ENCODE results near the gene MINDY4. TPM values are rescaled to one million over a fixed set of nuclear protein-coding genes. Genes with fewer than 3 reads are reported as not detected.

The MINDY4 gene
- total RNA-seq, 1 experiment from 2014 or later: 3.0 TPM

DNA sequence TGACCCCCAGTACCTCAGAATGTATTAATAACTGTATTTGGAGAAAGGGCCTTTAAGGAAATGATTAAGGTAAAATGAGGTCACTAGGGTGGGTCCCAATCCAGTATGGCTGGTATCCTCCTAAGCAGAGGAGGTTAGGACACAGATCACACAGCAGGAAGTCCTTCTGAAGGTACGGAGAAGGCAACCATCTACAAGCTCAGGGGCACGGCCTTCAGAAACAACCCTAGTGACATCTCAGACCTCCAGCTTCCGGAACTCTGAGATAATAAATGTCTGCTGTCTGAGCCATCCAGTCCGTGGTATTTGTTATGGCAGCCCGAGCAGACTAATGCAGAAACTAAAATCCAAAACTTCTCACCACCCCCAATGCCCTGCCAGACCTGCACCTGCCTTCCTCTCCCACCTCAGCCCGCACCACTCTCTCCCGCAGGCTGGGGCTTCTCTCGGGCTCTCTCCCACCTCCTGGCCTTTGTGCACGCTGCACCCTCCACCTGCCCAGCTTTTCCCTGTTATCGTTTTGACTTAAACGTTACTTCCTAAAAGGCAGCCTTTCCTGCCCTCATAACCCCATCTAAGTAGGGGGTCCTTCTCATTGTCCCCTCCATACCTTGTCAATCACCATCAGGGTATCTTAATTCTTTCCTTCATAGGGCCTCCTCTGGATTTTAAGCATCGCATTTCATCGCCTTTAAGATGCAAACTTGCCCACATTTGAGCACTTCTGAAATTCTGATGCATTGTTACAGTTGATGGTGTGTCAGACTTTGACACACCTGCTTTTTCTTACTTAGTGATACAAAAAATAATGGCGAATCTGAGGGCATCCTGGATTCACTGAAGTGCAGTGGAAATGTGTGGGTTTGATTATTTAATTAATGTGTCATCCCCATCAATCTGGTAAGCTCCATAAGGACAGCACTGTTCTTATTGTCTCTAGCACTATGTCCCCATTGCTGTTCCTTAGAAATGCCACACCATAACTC, 108.2 kb downstream of the MINDY4 start:
- TF ChIP-seq EZH2 (IDR thresholded peaks at IDR 0.05; ENCODE audit: low read length, unreplicated experiment) (no peak), EZH2phosphoT487 (IDR thresholded peaks at IDR 0.05; ENCODE audit: borderline replicate concordance, low read length) (no peak)
- TF ChIP-seq, protein P1, sequence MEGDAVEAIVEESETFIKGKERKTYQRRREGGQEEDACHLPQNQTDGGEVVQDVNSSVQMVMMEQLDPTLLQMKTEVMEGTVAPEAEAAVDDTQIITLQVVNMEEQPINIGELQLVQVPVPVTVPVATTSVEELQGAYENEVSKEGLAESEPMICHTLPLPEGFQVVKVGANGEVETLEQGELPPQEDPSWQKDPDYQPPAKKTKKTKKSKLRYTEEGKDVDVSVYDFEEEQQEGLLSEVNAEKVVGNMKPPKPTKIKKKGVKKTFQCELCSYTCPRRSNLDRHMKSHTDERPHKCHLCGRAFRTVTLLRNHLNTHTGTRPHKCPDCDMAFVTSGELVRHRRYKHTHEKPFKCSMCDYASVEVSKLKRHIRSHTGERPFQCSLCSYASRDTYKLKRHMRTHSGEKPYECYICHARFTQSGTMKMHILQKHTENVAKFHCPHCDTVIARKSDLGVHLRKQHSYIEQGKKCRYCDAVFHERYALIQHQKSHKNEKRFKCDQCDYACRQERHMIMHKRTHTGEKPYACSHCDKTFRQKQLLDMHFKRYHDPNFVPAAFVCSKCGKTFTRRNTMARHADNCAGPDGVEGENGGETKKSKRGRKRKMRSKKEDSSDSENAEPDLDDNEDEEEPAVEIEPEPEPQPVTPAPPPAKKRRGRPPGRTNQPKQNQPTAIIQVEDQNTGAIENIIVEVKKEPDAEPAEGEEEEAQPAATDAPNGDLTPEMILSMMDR (conservative IDR thresholded peaks at IDR 0.05; ENCODE audit: low read depth, low read length): no peak
- no peak overlapping the region for H3K4me3 ChIP-seq (ENCODE audit: low read length)
- intact Hi-C loops (cut with micrococcal nuclease): no loop called here
- no peaks in the 10 kb centered on the region for H3K4me1 ChIP-seq (ENCODE audit: insufficient read depth, low read length)
- H3K9me2 ChIP-seq (replicated peaks; ENCODE audit: low read length): no peaks in the 10 kb centered on the region
- no TSS peak for BruUV-seq (replicated peaks)
- H4K20me1 ChIP-seq (ENCODE audit: low read length): no peaks in the 10 kb centered on the region
- H3K36me3 ChIP-seq (ENCODE audit: low read depth, low read length): no peaks in the 10 kb centered on the region
- CTCF ChIA-PET: no interaction called here
- H3K9me3 ChIP-seq (ENCODE audit: low read length): no peaks in the 10 kb centered on the region
- H3K9ac ChIP-seq (ENCODE audit: low read length): no peak overlapping the region
- no peak overlapping the region for H3K4me2 ChIP-seq (ENCODE audit: low read length)
- no peaks in the 10 kb centered on the region for H3K27me3 ChIP-seq (ENCODE audit: low read length)
- H3K27ac ChIP-seq (ENCODE audit: low read length): no peak overlapping the region
- no peaks in the 10 kb centered on the region for H3F3A ChIP-seq (ENCODE audit: low read length, unreplicated experiment)
- DNase-seq: no peak
- H2AFZ ChIP-seq (ENCODE audit: low read length): no peak overlapping the region
- POLR2A ChIA-PET (ENCODE audit: unreplicated experiment): no interaction called here
- ATAC-seq: no peak
- no peaks in the 10 kb centered on the region for H3K79me2 ChIP-seq (ENCODE audit: low read length)

DNA sequence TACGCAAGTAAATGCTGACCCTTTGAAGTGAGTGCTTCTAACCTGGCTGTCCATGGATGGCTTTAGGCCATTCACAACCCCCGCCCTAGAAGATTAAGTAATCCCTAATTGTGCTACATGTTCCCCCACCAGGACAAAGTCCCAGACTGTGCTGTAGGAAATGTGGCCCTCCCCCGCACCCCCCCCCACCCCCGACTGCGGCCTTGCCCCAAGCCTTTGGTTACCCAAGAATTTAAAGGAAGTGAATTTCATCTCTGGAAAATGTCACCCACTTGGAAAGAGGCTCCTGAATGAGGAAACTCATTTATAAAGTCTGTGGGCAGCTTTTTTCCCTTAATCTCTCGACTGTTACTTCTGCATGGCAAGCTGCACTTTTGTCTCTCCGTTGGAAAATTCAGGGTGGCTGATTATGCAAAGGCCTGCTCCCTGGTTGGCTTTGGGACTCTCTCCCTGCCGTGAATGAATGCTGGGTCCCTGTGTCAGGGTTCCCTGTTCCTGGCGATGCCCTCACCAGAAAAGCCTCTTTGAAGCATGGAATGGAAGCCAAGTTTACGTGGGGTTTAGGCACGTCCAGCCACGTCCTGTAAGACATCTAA, 109.0 kb downstream of the MINDY4 start:
- Histone ChIP-seq H3K9me2 (replicated peaks; ENCODE audit: low read length) (no peaks in the 10 kb centered on the region), H3K79me2 (ENCODE audit: low read length) (no peaks in the 10 kb centered on the region), H3K4me1 (ENCODE audit: insufficient read depth, low read length) (no peaks in the 10 kb centered on the region), H3K27me3 (ENCODE audit: low read length) (no peaks in the 10 kb centered on the region), H3K4me2 (ENCODE audit: low read length) (no peak overlapping the region), H3K9ac (ENCODE audit: low read length) (no peak overlapping the region), H4K20me1 (ENCODE audit: low read length) (no peaks in the 10 kb centered on the region), H3K36me3 (ENCODE audit: low read depth, low read length) (no peaks in the 10 kb centered on the region), H3K27ac (ENCODE audit: low read length) (no peak overlapping the region), H2AFZ (ENCODE audit: low read length) (no peak overlapping the region), H3K4me3 (ENCODE audit: low read length) (no peak overlapping the region), H3F3A (ENCODE audit: low read length, unreplicated experiment) (no peaks in the 10 kb centered on the region), H3K9me3 (ENCODE audit: low read length) (no peaks in the 10 kb centered on the region)
- intact Hi-C loops (cut with micrococcal nuclease): no loop called here
- TF ChIP-seq EZH2phosphoT487 (IDR thresholded peaks at IDR 0.05; ENCODE audit: borderline replicate concordance, low read length): no peak
- TF ChIP-seq, protein P1 (conservative IDR thresholded peaks at IDR 0.05; ENCODE audit: low read depth, low read length): no peak
- no peak for TF ChIP-seq EZH2 (IDR thresholded peaks at IDR 0.05; ENCODE audit: low read length, unreplicated experiment)
- no peak for ATAC-seq
- no TSS peak for BruUV-seq (replicated peaks)
- POLR2A ChIA-PET (ENCODE audit: unreplicated experiment): no interaction called here
- no peak for DNase-seq
- CTCF ChIA-PET: no interaction called here

DNA sequence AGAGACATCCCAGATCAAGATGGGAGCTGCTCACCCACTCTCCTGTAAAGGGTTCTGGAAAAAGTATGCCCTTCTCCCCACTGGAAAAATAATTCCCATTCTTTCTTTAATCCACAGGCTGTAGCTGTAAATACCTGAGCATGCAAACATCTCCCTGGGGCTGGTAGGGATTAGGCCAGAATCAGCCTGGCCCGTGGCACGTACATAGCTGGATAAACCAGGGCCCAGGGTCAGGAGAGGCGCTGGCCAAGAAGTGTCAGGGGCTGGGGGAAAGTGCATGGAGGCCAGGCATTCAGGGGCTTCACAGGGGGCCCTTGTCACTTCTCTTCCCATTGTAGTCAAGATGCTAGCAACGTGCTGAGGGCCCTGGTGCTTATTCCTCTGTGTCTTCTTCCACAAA, 109.7 kb downstream of the MINDY4 start:
- Histone ChIP-seq H3K4me1 (ENCODE audit: insufficient read depth, low read length) (no peaks in the 10 kb centered on the region), H3F3A (ENCODE audit: low read length, unreplicated experiment) (no peaks in the 10 kb centered on the region), H3K9me3 (ENCODE audit: low read length) (no peaks in the 10 kb centered on the region), H4K20me1 (ENCODE audit: low read length) (no peaks in the 10 kb centered on the region), H2AFZ (ENCODE audit: low read length) (no peak overlapping the region), H3K4me3 (ENCODE audit: low read length) (no peak overlapping the region), H3K9me2 (replicated peaks; ENCODE audit: low read length) (no peaks in the 10 kb centered on the region), H3K27me3 (ENCODE audit: low read length) (no peaks in the 10 kb centered on the region), H3K4me2 (ENCODE audit: low read length) (no peak overlapping the region), H3K79me2 (ENCODE audit: low read length) (no peaks in the 10 kb centered on the region), H3K36me3 (ENCODE audit: low read depth, low read length) (no peaks in the 10 kb centered on the region), H3K27ac (ENCODE audit: low read length) (no peak overlapping the region), H3K9ac (ENCODE audit: low read length) (no peak overlapping the region)
- DNase-seq (no peak), ATAC-seq (no peak)
- TF ChIP-seq EZH2 (IDR thresholded peaks at IDR 0.05; ENCODE audit: low read length, unreplicated experiment) (no peak), EZH2phosphoT487 (IDR thresholded peaks at IDR 0.05; ENCODE audit: borderline replicate concordance, low read length) (no peak)
- TF ChIP-seq, protein P1 (conservative IDR thresholded peaks at IDR 0.05; ENCODE audit: low read depth, low read length): no peak
- intact Hi-C loops (cut with micrococcal nuclease): no loop called here
- ChIA-PET POLR2A (ENCODE audit: unreplicated experiment) (no interaction called here), CTCF (no interaction called here)
- no TSS peak for BruUV-seq (replicated peaks)

All from PC-3 (cell line).